GM23338 (cell line): ENCODE results near the gene NDST4. TPM values are rescaled to one million over a fixed set of nuclear protein-coding genes. Genes with fewer than 3 reads are reported as not detected.
A peak's percentile ranks its signal among the peaks of the same experiment; 100 is the strongest.

ENCODE experiments used
- ATAC-seq: fragments of 200-7000 bp; cut with Tn5 transposase; 3 replicates; pipeline ENCODE4 v1.9.1; 2020
- DNase-seq: peaks from one replicate; pipeline ENCODE4 v3.0.0-alpha.2; 2015; ENCODE audit warnings: low spot score
- H2AFZ ChIP-seq: fragments of 200-600 bp; sonication (generic); 2 replicates; pipeline ENCODE4 v1.8.0; 2016; ENCODE audit warnings: antibody characterized with exemption, mild to moderate bottlenecking, moderate library complexity
- H3F3A ChIP-seq: fragments of 200-600 bp; sonication (generic); replicated peaks from 2 replicates; pipeline ENCODE4 v1.8.0; 2017; ENCODE audit warnings: antibody characterized with exemption, mixed run types, low read depth
- H3K27ac ChIP-seq: fragments of 200-600 bp; sonication (generic); 2 replicates; pipeline ENCODE4 v1.6.1; 2016; ENCODE audit warnings: low read depth
- H3K27me3 ChIP-seq: fragments of 200-600 bp; sonication (generic); 2 replicates; pipeline ENCODE4 v1.8.0; 2016; ENCODE audit warnings: mild to moderate bottlenecking, mixed run types, moderate library complexity; ENCODE audit not compliant: insufficient read depth
- H3K36me3 ChIP-seq: fragments of 200-600 bp; sonication (generic); 2 replicates; pipeline ENCODE4 v1.8.0; 2016; ENCODE audit warnings: mild to moderate bottlenecking; ENCODE audit not compliant: insufficient read depth
- H3K4me1 ChIP-seq: fragments of 200-600 bp; sonication (generic); 2 replicates; pipeline ENCODE4 v1.8.0; 2016; ENCODE audit warnings: mild to moderate bottlenecking, moderate library complexity; ENCODE audit not compliant: insufficient read depth
- H3K4me2 ChIP-seq: fragments of 200-600 bp; sonication (generic); 2 replicates; pipeline ENCODE4 v1.7.1; 2017; ENCODE audit warnings: mixed run types
- H3K4me3 ChIP-seq: fragments of 200-600 bp; sonication (generic); 2 replicates; pipeline ENCODE4 v1.6.1; 2016; ENCODE audit warnings: mixed run types
- H3K79me2 ChIP-seq: fragments of 200-600 bp; sonication (generic); replicated peaks from 2 replicates; pipeline ENCODE4 v1.8.0; 2017; ENCODE audit warnings: mild to moderate bottlenecking; ENCODE audit not compliant: insufficient read depth
- H3K9me2 ChIP-seq: fragments of 200-600 bp; sonication (generic); 2 replicates; pipeline ENCODE4 v1.8.0; 2017; ENCODE audit not compliant: insufficient read depth
- H4K20me1 ChIP-seq: fragments of 200-600 bp; sonication (generic); replicated peaks from 2 replicates; pipeline ENCODE4 v1.8.0; 2017; ENCODE audit warnings: mild to moderate bottlenecking; ENCODE audit not compliant: insufficient read depth
- H3K27ac Mint-ChIP-seq: 2 replicates; pipeline ENCODE4 v1.8.0; 2020; ENCODE audit warnings: inconsistent platforms, mild to moderate bottlenecking, moderate library complexity, mixed read lengths
- H3K27me3 Mint-ChIP-seq: 3 replicates; pipeline ENCODE4 v1.8.0; 2022; ENCODE audit warnings: low read depth, mild to moderate bottlenecking, moderate library complexity, mixed read lengths, inconsistent platforms; ENCODE audit not compliant: insufficient read depth, poor library complexity
- H3K36me3 Mint-ChIP-seq: 3 replicates; pipeline ENCODE4 v1.8.0; 2021; ENCODE audit warnings: low read depth, mild to moderate bottlenecking, inconsistent platforms, moderate library complexity, mixed read lengths
- H3K4me1 Mint-ChIP-seq: 3 replicates; pipeline ENCODE4 v1.8.0; 2020; ENCODE audit warnings: mild to moderate bottlenecking, inconsistent platforms, mixed read lengths
- H3K4me3 Mint-ChIP-seq: 3 replicates; pipeline ENCODE4 v1.8.0; 2021; ENCODE audit warnings: moderate library complexity, mild to moderate bottlenecking, inconsistent platforms, mixed read lengths
- H3K9me3 Mint-ChIP-seq: 3 replicates; pipeline ENCODE4 v1.8.0; 2020; ENCODE audit warnings: moderate library complexity, mild to moderate bottlenecking, inconsistent platforms, mixed read lengths
- EZH2phosphoT487 ChIP-seq: fragments of 200-600 bp; sonication (generic); IDR thresholded peaks from one replicate; pipeline ENCODE4 v1.8.1; 2018; ENCODE audit warnings: antibody characterized with exemption; ENCODE audit not compliant: unreplicated experiment
- JUNB ChIP-seq: IDR thresholded peaks from one replicate; pipeline ENCODE4 v1.6.1; 2016; ENCODE audit warnings: antibody characterized with exemption; ENCODE audit not compliant: unreplicated experiment
- NANOG ChIP-seq: IDR thresholded peaks from 2 replicates; pipeline ENCODE4 v1.6.1; 2016; ENCODE audit warnings: antibody characterized with exemption, borderline replicate concordance
- POLR2AphosphoS5 ChIP-seq: IDR thresholded peaks from 2 replicates; pipeline ENCODE4 v1.6.1; 2016; ENCODE audit warnings: antibody characterized with exemption, low read depth
- ZNF114 ChIP-seq: fragments of 250-450 bp; sonication (Bioruptor Pico); IDR thresholded peaks from 2 replicates; pipeline ENCODE4 v1.5.0; 2020; ENCODE audit warnings: mild to moderate bottlenecking, moderate library complexity
- polyA plus RNA-seq: library from polyadenylated mRNA; unstranded; fragments of >200 nt; fragmentation: Nextera tagmentation; extraction: Ambion mirVana; gene quantifications from 2 replicates; pipeline ENCODE4 v1.2.1, GENCODE V29; 2016
- total RNA-seq: library from RNA; depleted of rRNA; stranded (reverse); fragments of >200 nt; shearing (Covaris generic); gene quantifications from 2 replicates; pipeline ENCODE4 v1.2.3, GENCODE V29; 2014
- TF ChIP-seq, protein P1 (sequence below): IDR thresholded peaks from 2 replicates; pipeline ENCODE4 v1.6.1; 2016; ENCODE audit warnings: antibody characterized with exemption
- TF ChIP-seq, protein P2 (sequence below), 2 experiments: fragments of 200-600 bp in 1 of 2; sonication (generic) in 1 of 2; conservative IDR thresholded peaks; 2 replicates each; pipeline versions ENCODE4 v1.5.1 to v1.6.1; 2016 to 2017; ENCODE audit warnings: antibody characterized with exemption in 2 of 2, low read depth in 2 of 2, mild to moderate bottlenecking in 2 of 2, moderate library complexity in 1 of 2

The NDST4 gene
- total and polyA plus RNA-seq, 2 experiments from 2014 or later: not detected

DNA sequence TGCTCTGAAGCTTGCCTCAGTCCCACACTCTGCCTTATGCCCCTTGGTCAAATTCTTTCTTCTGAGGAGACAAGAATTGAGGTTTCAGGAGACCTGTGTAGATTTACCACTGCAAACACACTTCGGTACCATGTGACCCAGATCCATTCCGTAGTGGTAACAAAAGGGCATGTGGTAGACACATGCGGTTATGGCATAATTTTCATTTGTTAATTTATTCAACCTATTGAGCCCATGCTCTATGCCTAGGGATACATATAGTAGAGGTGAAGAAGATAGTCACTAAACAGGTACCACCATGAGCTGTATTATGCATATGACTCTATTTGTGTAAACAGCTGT is 190.9 kb downstream of the NDST4 start:
- Histone ChIP-seq H3K4me2 (0 out of 2 replicates have a peak overlapping the region, but pooled peaks have one; percentile 1), H3K79me2 (no peaks in the 10 kb centered on the region), H3F3A (no peaks in the 10 kb centered on the region), H3K4me1 (peaks cover 34% of the 10 kb centered on the region), H4K20me1 (no peaks in the 10 kb centered on the region), H3K36me3 (no peaks in the 10 kb centered on the region), H3K27ac (no peak overlapping the region), H2AFZ (peak overlapping the region; percentile 19; the same call in 1 of the 2 replicates), H3K9me2 (no peaks in the 10 kb centered on the region), H3K4me3 (no peak overlapping the region), H3K27me3 (no peaks in the 10 kb centered on the region)
- Mint-ChIP-seq H3K9me3 (no peaks in the 10 kb centered on the region), H3K4me3 (no peak overlapping the region), H3K4me1 (peaks cover 43% of the 10 kb centered on the region), H3K36me3 (no peaks in the 10 kb centered on the region), H3K27me3 (no peaks in the 10 kb centered on the region), H3K27ac (peak overlapping the region; percentile 60)
- DNase-seq: no peak
- TF ChIP-seq EZH2phosphoT487 (no peak), POLR2AphosphoS5 (no peak), JUNB (no peak), NANOG (no peak), ZNF114 (no peak)
- TF ChIP-seq, protein P1, sequence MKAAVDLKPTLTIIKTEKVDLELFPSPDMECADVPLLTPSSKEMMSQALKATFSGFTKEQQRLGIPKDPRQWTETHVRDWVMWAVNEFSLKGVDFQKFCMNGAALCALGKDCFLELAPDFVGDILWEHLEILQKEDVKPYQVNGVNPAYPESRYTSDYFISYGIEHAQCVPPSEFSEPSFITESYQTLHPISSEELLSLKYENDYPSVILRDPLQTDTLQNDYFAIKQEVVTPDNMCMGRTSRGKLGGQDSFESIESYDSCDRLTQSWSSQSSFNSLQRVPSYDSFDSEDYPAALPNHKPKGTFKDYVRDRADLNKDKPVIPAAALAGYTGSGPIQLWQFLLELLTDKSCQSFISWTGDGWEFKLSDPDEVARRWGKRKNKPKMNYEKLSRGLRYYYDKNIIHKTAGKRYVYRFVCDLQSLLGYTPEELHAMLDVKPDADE: no peak
- ATAC-seq: no peak

DNA sequence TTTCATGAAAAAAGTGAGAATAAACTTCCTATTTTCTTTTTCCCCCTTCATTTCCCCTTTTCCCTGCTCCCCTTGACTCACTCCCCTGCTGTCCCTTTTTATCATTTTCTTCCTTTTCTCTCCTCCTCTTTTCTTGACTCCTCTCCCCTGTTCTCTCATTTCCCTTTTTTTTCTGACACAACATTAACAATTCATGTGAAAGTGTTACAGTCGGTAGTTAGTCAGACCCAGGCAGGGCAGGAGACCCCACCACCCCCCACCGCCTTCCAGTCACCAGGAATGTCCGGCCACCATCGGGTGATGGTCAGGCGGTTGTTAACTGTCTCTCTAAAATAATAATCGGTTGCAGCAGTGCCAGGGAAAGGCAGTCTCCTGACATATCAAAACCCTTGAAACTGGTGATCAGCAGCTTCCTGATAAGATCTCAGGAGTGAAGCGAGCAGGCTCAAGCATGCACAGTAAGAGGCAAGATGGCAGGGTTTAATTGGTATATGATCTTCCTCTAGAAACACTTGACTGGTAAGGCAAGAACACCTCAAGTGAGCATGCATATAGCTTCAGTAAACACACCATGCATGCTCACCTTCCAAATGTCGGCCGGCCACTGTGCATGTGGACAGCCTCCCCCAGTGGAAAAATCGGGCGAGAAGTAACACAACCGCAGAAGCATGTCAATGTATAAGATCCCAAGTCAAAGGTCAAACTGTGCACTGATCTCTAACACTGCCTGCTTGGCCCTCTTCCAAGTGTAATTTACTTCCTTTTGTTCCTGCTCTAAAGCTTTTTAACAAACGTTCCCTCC is 191.4 kb downstream of the NDST4 start:
- H3K27ac ChIP-seq: no peak overlapping the region
- Mint-ChIP-seq H3K9me3 (no peaks in the 10 kb centered on the region), H3K27ac (peak overlapping the region; percentile 74), H3K4me1 (peaks cover 43% of the 10 kb centered on the region), H3K4me3 (no peak overlapping the region), H3K36me3 (no peaks in the 10 kb centered on the region), H3K27me3 (no peaks in the 10 kb centered on the region)
- DNase-seq (no peak), ATAC-seq (no peak; the same call in 2 of the 3 replicates)
- H4K20me1 ChIP-seq: no peaks in the 10 kb centered on the region
- peak overlapping the region; percentile 19; the same call in 1 of the 2 replicates for H2AFZ ChIP-seq
- H3F3A ChIP-seq: no peaks in the 10 kb centered on the region
- H3K4me2 ChIP-seq: 0 out of 2 replicates have a peak overlapping the region, but pooled peaks have one; percentile 1
- peaks cover 34% of the 10 kb centered on the region for H3K4me1 ChIP-seq
- TF ChIP-seq, protein P2, sequence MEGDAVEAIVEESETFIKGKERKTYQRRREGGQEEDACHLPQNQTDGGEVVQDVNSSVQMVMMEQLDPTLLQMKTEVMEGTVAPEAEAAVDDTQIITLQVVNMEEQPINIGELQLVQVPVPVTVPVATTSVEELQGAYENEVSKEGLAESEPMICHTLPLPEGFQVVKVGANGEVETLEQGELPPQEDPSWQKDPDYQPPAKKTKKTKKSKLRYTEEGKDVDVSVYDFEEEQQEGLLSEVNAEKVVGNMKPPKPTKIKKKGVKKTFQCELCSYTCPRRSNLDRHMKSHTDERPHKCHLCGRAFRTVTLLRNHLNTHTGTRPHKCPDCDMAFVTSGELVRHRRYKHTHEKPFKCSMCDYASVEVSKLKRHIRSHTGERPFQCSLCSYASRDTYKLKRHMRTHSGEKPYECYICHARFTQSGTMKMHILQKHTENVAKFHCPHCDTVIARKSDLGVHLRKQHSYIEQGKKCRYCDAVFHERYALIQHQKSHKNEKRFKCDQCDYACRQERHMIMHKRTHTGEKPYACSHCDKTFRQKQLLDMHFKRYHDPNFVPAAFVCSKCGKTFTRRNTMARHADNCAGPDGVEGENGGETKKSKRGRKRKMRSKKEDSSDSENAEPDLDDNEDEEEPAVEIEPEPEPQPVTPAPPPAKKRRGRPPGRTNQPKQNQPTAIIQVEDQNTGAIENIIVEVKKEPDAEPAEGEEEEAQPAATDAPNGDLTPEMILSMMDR (conservative IDR thresholded peaks at IDR 0.05; ENCODE audit: low read depth in 2 of 2): no peak
- TF ChIP-seq EZH2phosphoT487 (no peak), POLR2AphosphoS5 (no peak)
- H3K9me2 ChIP-seq: no peaks in the 10 kb centered on the region
- no peaks in the 10 kb centered on the region for H3K79me2 ChIP-seq
- no peak overlapping the region for H3K4me3 ChIP-seq
- H3K36me3 ChIP-seq: no peaks in the 10 kb centered on the region
- H3K27me3 ChIP-seq: no peaks in the 10 kb centered on the region
